Breast epithelium (tissue), 3 donors: ENCODE data around the gene BPNT1.

Experiments
- POLR2AphosphoS5 ChIP-seq, 3 donors: sonication (generic); formaldehyde crosslinking; IDR thresholded peaks; one replicate each; pipeline ENCODE4 v1.6.1; 2017; ENCODE audit warnings: antibody characterized with exemption in 3 of 3
- TF ChIP-seq, protein P1 (sequence below), 3 donors: fragments of 450-650 bp; IDR thresholded peaks; one replicate each; pipeline ENCODE4 v1.5.1; 2016 to 2017; ENCODE audit warnings: antibody characterized with exemption in 3 of 3, mild to moderate bottlenecking in 3 of 3, moderate library complexity in 3 of 3

DNA sequence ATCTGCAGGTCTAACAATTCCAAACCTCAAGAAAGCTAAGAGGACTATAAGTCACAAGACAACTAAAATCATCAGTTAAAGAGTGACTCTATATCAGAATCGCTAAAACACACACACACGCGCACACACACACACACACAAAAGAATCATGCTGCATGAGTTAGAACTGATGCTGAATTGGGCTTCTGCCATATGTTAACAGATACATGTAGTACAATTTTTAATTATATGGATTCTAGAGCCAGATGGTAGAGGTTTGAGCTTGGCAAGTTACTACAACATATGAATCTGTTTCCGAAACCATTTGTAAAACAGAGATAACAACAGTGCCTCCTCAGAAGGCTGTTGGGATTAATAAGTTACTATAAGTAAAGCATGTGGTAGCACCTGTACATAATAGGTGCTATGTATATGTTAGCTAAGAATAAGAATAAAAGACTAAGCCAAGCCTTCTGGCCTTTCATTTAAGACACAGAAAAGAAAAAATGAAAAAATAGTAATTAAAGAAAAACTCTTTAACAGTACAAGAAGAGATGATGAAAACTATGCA lies 61.2 kb downstream of the BPNT1 start:
- TF ChIP-seq, protein P1, sequence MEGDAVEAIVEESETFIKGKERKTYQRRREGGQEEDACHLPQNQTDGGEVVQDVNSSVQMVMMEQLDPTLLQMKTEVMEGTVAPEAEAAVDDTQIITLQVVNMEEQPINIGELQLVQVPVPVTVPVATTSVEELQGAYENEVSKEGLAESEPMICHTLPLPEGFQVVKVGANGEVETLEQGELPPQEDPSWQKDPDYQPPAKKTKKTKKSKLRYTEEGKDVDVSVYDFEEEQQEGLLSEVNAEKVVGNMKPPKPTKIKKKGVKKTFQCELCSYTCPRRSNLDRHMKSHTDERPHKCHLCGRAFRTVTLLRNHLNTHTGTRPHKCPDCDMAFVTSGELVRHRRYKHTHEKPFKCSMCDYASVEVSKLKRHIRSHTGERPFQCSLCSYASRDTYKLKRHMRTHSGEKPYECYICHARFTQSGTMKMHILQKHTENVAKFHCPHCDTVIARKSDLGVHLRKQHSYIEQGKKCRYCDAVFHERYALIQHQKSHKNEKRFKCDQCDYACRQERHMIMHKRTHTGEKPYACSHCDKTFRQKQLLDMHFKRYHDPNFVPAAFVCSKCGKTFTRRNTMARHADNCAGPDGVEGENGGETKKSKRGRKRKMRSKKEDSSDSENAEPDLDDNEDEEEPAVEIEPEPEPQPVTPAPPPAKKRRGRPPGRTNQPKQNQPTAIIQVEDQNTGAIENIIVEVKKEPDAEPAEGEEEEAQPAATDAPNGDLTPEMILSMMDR (IDR thresholded peaks at IDR 0.05) = no peak
- TF ChIP-seq POLR2AphosphoS5 (IDR thresholded peaks at IDR 0.05) = no peak
